Naive thymus-derived CD4-positive, alpha-beta T cell (primary cell): ENCODE measurements around the gene GGCT. TPM values are rescaled to one million over a fixed set of nuclear protein-coding genes. Genes with fewer than 3 reads are reported as not detected.
"Not testable (repeated sequence)": the region's sequence is repeated elsewhere in the genome, so short reads cannot be mapped to it uniquely, and the experiment has no call there.

Experiments
- ATAC-seq: fragments of 150-1000 bp; cut with Tn5 transposase; 2 replicates; pipeline ENCODE4 v1.10.0; 2021; ENCODE audit warnings: mild to moderate bottlenecking, moderate library complexity
- CTCF ChIA-PET: fragments of 350-600 bp; sonication (Branson Sonifier 250); formaldehyde crosslinking; loops from one replicate; lab custom pipeline; 2021; ENCODE audit warnings: antibody characterized with exemption; lab: Charles Lee
- POLR2A ChIA-PET: fragments of 350-600 bp; sonication (Branson Sonifier 250); formaldehyde crosslinking; loops from one replicate; lab custom pipeline; 2021; ENCODE audit warnings: antibody characterized with exemption, inconsistent platforms; lab: Charles Lee
- DNase-seq, 9 donors: peaks; one replicate each; pipeline versions ENCODE4 v3.0.0 to v3.0.0-alpha.2; 2020 to 2022; ENCODE audit warnings: mixed read lengths in 1 of 9
- H3K27ac ChIP-seq: one replicate; pipeline ENCODE4 v1.7.0; 2013; ENCODE audit warnings: mild to moderate bottlenecking, low read depth, low read length, moderate library complexity
- H3K27me3 ChIP-seq, 2 donors: one replicate each; pipeline ENCODE4 v1.7.0; 2013; ENCODE audit warnings: low read length in 2 of 2, mild to moderate bottlenecking in 2 of 2, moderate library complexity in 2 of 2; ENCODE audit not compliant: control insufficient read depth in 2 of 2, insufficient read depth in 2 of 2
- H3K36me3 ChIP-seq, 3 experiments: 1 replicate in 2 of 3; 2 replicates in 1 of 3; pipeline ENCODE4 v1.7.0; 2013; ENCODE audit warnings: low read length in 3 of 3, mild to moderate bottlenecking in 3 of 3, moderate library complexity in 1 of 3; ENCODE audit not compliant: insufficient read depth in 3 of 3, control insufficient read depth in 2 of 3
- H3K4me1 ChIP-seq, 2 donors: one replicate each; pipeline ENCODE4 v1.7.0; 2013; ENCODE audit warnings: low read length in 2 of 2, mild to moderate bottlenecking in 2 of 2, moderate library complexity in 1 of 2; ENCODE audit not compliant: control insufficient read depth in 2 of 2, insufficient read depth in 2 of 2
- H3K4me3 ChIP-seq: 2 replicates; pipeline ENCODE4 v1.7.0; 2013; ENCODE audit warnings: mild to moderate bottlenecking, low read length
- H3K9me3 ChIP-seq, 3 experiments: 1 replicate in 2 of 3; 2 replicates in 1 of 3; pipeline ENCODE4 v1.7.0; 2013; ENCODE audit warnings: low read length in 3 of 3; ENCODE audit not compliant: control insufficient read depth in 2 of 3
- H3K27ac Mint-ChIP-seq, 9 donors: one replicate each; pipeline ENCODE4 v1.8.0; 2020 to 2022; ENCODE audit warnings: mixed read lengths in 9 of 9, mild to moderate bottlenecking in 8 of 9, moderate library complexity in 5 of 9, inconsistent platforms in 2 of 9
- H3K27me3 Mint-ChIP-seq, 5 donors: one replicate each; pipeline ENCODE4 v1.8.0; 2021 to 2022; ENCODE audit warnings: mixed read lengths in 5 of 5, mild to moderate bottlenecking in 1 of 5
- H3K36me3 Mint-ChIP-seq, 5 donors: one replicate each; pipeline ENCODE4 v1.8.0; 2020 to 2022; ENCODE audit warnings: mixed read lengths in 5 of 5, mild to moderate bottlenecking in 3 of 5, inconsistent platforms in 1 of 5
- H3K4me1 Mint-ChIP-seq, 7 donors: one replicate each; pipeline ENCODE4 v1.8.0; 2020 to 2022; ENCODE audit warnings: mixed read lengths in 7 of 7, mild to moderate bottlenecking in 3 of 7, inconsistent platforms in 1 of 7
- H3K4me3 Mint-ChIP-seq, 10 donors: one replicate each; pipeline ENCODE4 v1.8.0; 2020 to 2022; ENCODE audit warnings: mild to moderate bottlenecking in 10 of 10, mixed read lengths in 10 of 10, moderate library complexity in 6 of 10, inconsistent platforms in 2 of 10
- H3K9me3 Mint-ChIP-seq, 11 donors: one replicate each; pipeline ENCODE4 v1.8.0; 2020 to 2022; ENCODE audit warnings: mixed read lengths in 11 of 11, mild to moderate bottlenecking in 4 of 11, inconsistent platforms in 1 of 11, moderate library complexity in 1 of 11
- intact Hi-C, 2 donors: fragments of 100-400 bp; cut with micrococcal nuclease; formaldehyde crosslinking; loops; one replicate each; pipeline ENCODE4 v1.15.1; 2023
- polyA plus RNA-seq, 2 donors: library from polyadenylated mRNA; unstranded; fragments of 300-500 nt; fragmentation: Illumina TruSeq; gene quantifications; one replicate each; pipeline ENCODE4 v1.2.3, GENCODE V29; 2021
- total RNA-seq, 6 experiments: library from RNA in 5 of 6; stranded (reverse) in 5 of 6; gene quantifications; 1 replicate in 5 of 6; 2 replicates in 1 of 6; pipeline ENCODE4 v1.2.3 and lab custom pipeline; 2021 to 2026

Gene GGCT
- total and polyA plus RNA-seq, 7 experiments from 2014 or later, result 9.5 to 39.2 (median 11.4) TPM

DNA sequence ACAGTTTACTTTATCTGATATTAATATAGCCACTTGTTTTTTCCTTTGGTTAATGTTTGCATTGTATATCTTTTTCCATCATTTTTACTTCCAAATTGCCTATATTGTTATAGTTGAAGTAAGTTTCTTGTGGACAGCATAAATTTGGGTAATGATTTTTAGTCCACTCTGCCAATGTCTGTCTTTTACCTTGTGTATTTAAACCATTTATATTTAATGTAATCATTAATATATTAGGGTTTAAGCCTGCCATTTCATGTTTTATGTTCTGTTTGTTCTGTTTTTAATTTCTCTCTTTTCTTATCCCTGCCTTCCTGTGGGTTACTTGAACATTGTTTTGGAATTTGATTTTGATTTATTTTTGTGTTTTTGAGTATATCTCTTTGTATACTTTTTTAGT is 13.2 kb downstream of the GGCT start:
- peaks cover 0 to 1% (median 0%) of the 10 kb centered on the region in 7 donors for H3K4me1 Mint-ChIP-seq
- Histone ChIP-seq H3K27ac (no peak overlapping the region), H3K27me3 (no peaks in the 10 kb centered on the region), H3K9me3 (no peaks in the 10 kb centered on the region), H3K36me3 (no peaks in the 10 kb centered on the region), H3K4me1 (no peaks in the 10 kb centered on the region), H3K4me3 (no peak overlapping the region)
- H3K36me3 Mint-ChIP-seq, result peaks cover under 1 to 21% (median 17%) of the 10 kb centered on the region in 5 donors
- ATAC-seq, result no peak
- ChIA-PET POLR2A (no interaction called here), CTCF (no interaction called here)
- peaks cover 0 to 41% (median 0%) of the 10 kb centered on the region in 5 donors for H3K27me3 Mint-ChIP-seq
- intact Hi-C loops, result no loop called here
- H3K27ac Mint-ChIP-seq, result no peak overlapping the region
- no peak for DNase-seq
- H3K9me3 Mint-ChIP-seq, result peaks cover 0 to 30% (median 14%) of the 10 kb centered on the region in 11 donors
- no peak overlapping the region for H3K4me3 Mint-ChIP-seq

DNA sequence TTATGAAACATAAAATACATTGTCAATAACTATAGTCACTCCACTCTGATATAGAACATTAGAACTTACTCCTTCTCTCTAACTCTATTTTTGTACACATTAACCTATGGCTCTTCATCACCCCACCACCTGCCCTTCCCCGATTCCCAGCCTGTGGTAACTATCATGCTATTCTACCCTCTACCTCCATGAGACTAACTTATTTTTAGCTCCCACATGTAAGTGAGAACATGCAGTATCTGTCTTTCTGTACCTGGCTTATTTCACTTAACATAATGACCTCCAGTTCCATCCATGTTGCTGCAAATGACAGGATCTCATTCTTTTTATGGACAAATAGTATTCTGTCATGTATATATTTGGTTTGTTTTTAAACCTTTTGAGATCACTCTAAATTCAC is 17.3 kb downstream of the GGCT start:
- H3K27ac Mint-ChIP-seq, result peak overlapping the region in 1 of 9 donors; percentile 7
- intact Hi-C loops, result no loop called here
- H3K4me3 Mint-ChIP-seq, result no peak overlapping the region
- DNase-seq (no peak), ATAC-seq (no peak)
- H3K36me3 ChIP-seq, result no peaks in the 10 kb centered on the region
- H3K9me3 ChIP-seq, result no peaks in the 10 kb centered on the region
- H3K27ac ChIP-seq, result no peak overlapping the region
- peaks cover 0 to 2% (median 0%) of the 10 kb centered on the region in 7 donors for H3K4me1 Mint-ChIP-seq
- peaks cover 0 to 4% (median 0%) of the 10 kb centered on the region in 5 donors for H3K36me3 Mint-ChIP-seq
- no peaks in the 10 kb centered on the region for H3K4me1 ChIP-seq
- ChIA-PET CTCF (interaction anchor here (0.5 kb wide), 1 partner anchor 293 kb away, joined by 3 read pairs; no protein-coding TSS in a partner anchor), POLR2A (no interaction called here)
- H3K4me3 ChIP-seq, result no peak overlapping the region
- peaks cover 0 to 16% (median 6%) of the 10 kb centered on the region in 11 donors for H3K9me3 Mint-ChIP-seq
- peaks cover 0 to 33% (median 0%) of the 10 kb centered on the region in 5 donors for H3K27me3 Mint-ChIP-seq
- no peaks in the 10 kb centered on the region for H3K27me3 ChIP-seq

DNA sequence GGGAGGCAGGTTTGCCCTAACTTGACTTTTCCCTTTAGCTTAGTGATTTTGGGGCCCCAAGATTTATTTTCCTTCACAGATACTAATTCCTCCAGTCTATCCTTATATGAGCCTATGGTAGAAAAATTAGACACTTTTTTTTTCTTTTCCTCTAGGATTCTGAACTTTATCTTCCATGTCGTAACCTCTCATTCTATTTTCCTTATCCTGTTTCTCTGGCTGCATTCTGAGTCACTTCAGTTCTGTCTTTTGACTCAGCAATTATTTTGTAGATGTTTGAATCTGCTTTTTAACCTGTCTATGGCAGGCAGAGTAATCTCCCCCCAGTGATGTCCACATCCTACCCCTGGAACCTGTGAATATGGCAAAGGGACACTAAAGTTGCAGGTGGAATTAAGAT is 19.0 kb downstream of the GGCT start:
- no peak overlapping the region for H3K4me3 Mint-ChIP-seq
- peaks cover 0 to 2% (median 0%) of the 10 kb centered on the region in 11 donors for H3K9me3 Mint-ChIP-seq
- no peak for ATAC-seq
- H3K4me1 ChIP-seq, result no peaks in the 10 kb centered on the region
- H3K36me3 ChIP-seq, result no peaks in the 10 kb centered on the region
- ChIA-PET POLR2A (no interaction called here), CTCF (no interaction called here)
- no peaks in the 10 kb centered on the region for H3K36me3 Mint-ChIP-seq
- no peaks in the 10 kb centered on the region for H3K9me3 ChIP-seq
- intact Hi-C loops, result no loop called here
- H3K27me3 Mint-ChIP-seq, result peaks cover 0 to 23% (median 0%) of the 10 kb centered on the region in 5 donors
- H3K4me1 Mint-ChIP-seq, result peaks cover 0 to 2% (median 0%) of the 10 kb centered on the region in 7 donors
- no peaks in the 10 kb centered on the region for H3K27me3 ChIP-seq
- no peak overlapping the region for H3K27ac ChIP-seq
- no peak overlapping the region for H3K4me3 ChIP-seq
- no peak for DNase-seq
- peak overlapping the region in 1 of 9 donors; percentile 14 for H3K27ac Mint-ChIP-seq

DNA sequence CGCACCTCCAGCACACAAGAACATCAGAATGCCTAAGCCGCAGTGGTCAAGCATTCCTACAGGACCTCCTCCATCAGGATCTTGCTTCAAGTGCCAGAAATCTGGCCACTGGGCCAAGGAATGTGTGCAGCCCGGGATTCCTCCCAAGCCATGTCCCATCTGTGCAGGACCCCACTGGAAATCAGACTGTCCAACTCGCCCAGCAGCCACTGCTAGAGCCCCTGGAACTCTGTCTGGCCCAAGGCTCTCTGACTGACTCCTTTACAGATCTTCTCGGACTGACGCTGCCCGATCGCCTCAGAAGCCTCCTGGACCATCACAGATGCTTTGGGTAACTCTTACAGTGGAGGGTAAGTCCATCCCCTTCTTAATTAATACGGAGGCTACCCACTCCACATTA is 23.2 kb downstream of the GGCT start:
- H3K4me3 Mint-ChIP-seq, ATAC-seq, H3K4me3 ChIP-seq, H3K27ac ChIP-seq, H3K27ac Mint-ChIP-seq, intact Hi-C loops, H3K36me3 Mint-ChIP-seq, H3K9me3 ChIP-seq, POLR2A ChIA-PET, H3K36me3 ChIP-seq, H3K9me3 Mint-ChIP-seq, H3K27me3 ChIP-seq, H3K27me3 Mint-ChIP-seq, CTCF ChIA-PET, DNase-seq: not testable (repeated sequence)
- H3K4me1 ChIP-seq, result peaks cover 10 to 17% of the 10 kb centered on the region in 2 donors
- H3K4me1 Mint-ChIP-seq, result peaks cover 19 to 31% (median 21%) of the 10 kb centered on the region in 7 donors

DNA sequence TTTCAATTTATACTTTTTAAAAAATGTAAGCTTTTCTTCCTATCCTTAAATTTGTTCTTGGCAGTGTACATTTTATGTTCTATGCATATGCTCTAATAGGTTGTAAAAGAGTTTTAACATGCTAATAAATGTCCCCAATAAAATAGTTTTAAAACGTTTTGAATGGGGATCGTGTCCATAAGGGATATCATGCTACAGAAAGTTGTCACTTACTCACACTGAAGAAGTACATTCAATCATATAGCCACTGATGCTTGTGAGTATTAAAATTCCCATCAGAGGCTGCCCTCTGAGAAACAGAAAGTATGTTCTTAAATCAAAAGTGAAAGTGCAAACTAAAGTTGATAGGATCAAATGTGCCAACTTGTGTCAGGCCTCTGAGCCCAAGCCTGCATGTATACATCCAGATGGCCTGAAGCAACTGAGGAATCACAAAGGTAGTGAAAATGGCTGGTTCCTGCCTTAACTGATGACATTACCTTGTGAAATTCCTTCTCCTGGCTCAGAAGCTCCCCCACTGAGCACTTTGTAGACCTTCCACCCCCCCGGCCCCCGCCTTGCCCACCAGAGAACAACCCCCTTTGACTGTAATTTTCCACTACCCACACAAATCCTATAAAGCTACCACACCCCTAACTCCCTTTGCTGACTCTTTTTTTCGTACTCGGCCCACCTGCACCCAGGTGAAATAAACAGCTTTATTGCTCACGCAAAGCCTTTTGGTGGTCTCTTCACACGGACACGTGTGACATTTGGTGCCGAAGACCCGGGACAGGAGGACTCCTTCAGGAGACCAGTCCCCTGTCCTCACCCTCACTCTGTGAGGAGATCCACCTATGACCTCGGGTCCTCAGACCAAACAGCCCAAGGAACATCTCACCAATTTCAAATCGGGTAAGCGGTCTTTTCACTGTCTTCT is 25.2 kb downstream of the GGCT start:
- peaks cover 0 to 3% (median 0%) of the 10 kb centered on the region in 3 experiments for H3K36me3 ChIP-seq
- no peaks in the 10 kb centered on the region for H3K9me3 Mint-ChIP-seq
- intact Hi-C loops, result loop anchor here (1.0 to 5.0 kb wide), 11 partner anchors 26 to 453 kb away; partner anchors contain the start of genes GARS1 (in 2 of the 2), FKBP14 (in 1 of the 2) and ZNRF2 (in 1 of the 2)
- H3K27ac Mint-ChIP-seq, result peak overlapping the region in 4 of 9 donors; percentile 82 to 95 (median 92)
- no peaks in the 10 kb centered on the region for H3K9me3 ChIP-seq
- peak overlapping the region in 9 of 10 donors; percentile 90 to 95 (median 94) for H3K4me3 Mint-ChIP-seq
- peak in 7 of 9 donors; percentile 25 to 52 (median 46) for DNase-seq
- peaks cover 20 to 47% (median 38%) of the 10 kb centered on the region in 7 donors for H3K4me1 Mint-ChIP-seq
- ATAC-seq, result peak; percentile 60
- CTCF ChIA-PET, result interaction anchor here (1.2 to 1.5 kb wide), 2 partner anchors 32 to 248 kb away, joined by 3 to 4 read pairs; no protein-coding TSS in a partner anchor
- H3K27me3 Mint-ChIP-seq, result no peaks in the 10 kb centered on the region
- H3K4me1 ChIP-seq, result peaks cover 10 to 19% of the 10 kb centered on the region in 2 donors
- H3K4me3 ChIP-seq, result peak overlapping the region; percentile 64
- no peaks in the 10 kb centered on the region for H3K27me3 ChIP-seq
- peaks cover 0 to 11% (median 3%) of the 10 kb centered on the region in 5 donors for H3K36me3 Mint-ChIP-seq
- POLR2A ChIA-PET, result interaction anchor here (1.1 to 1.6 kb wide), 4 partner anchors 24 to 197 kb away, joined by 4 to 7 read pairs (median 6); no protein-coding TSS in a partner anchor
- H3K27ac ChIP-seq, result peak overlapping the region; percentile 80
